Central memory CD8-positive, alpha-beta T cell (primary cell): ENCODE measurements around the gene PURB.
A peak's percentile ranks its signal among the peaks of the same experiment; 100 is the strongest.

Experiments
- ATAC-seq: fragments of 150-1000 bp; cut with Tn5 transposase; replicated peaks from 2 replicates; pipeline ENCODE4 v1.10.0; 2022; ENCODE audit warnings: mild to moderate bottlenecking, moderate FRiP score, moderate number of reproducible peaks; ENCODE audit not compliant: poor library complexity, severe bottlenecking; ENCODE audit errors: extremely low read depth
- DNase-seq, 2 donors: peaks; one replicate each; pipeline ENCODE4 v3.0.0; 2021; ENCODE audit warnings: low spot score in 2 of 2
- H3K27ac Mint-ChIP-seq: one replicate; pipeline ENCODE4 v1.8.0; 2022; ENCODE audit warnings: low read depth, mild to moderate bottlenecking, moderate library complexity, mixed read lengths
- H3K27me3 Mint-ChIP-seq: one replicate; pipeline ENCODE4 v1.8.0; 2022; ENCODE audit warnings: mixed read lengths
- H3K36me3 Mint-ChIP-seq: one replicate; pipeline ENCODE4 v1.8.0; 2022; ENCODE audit warnings: mild to moderate bottlenecking, moderate library complexity, mixed read lengths; ENCODE audit not compliant: insufficient read depth
- H3K4me1 Mint-ChIP-seq: one replicate; pipeline ENCODE4 v1.8.0; 2022; ENCODE audit warnings: mixed read lengths
- H3K4me3 Mint-ChIP-seq: one replicate; pipeline ENCODE4 v1.8.0; 2022; ENCODE audit warnings: mild to moderate bottlenecking, moderate library complexity, mixed read lengths
- H3K9me3 Mint-ChIP-seq: one replicate; pipeline ENCODE4 v1.8.0; 2022; ENCODE audit warnings: mixed read lengths

PURB gene

GRCh38 chr7:44909596-44910389 lies 24.5 kb upstream of the PURB start:
- Mint-ChIP-seq H3K36me3 (peaks cover 6% of the 10 kb centered on the region), H3K27me3 (no peaks in the 10 kb centered on the region), H3K4me3 (no peak overlapping the region), H3K4me1 (no peaks in the 10 kb centered on the region), H3K9me3 (no peaks in the 10 kb centered on the region), H3K27ac (peak overlapping the region; percentile 27)
- no peak for ATAC-seq
- no peak for DNase-seq

GRCh38 chr7:44906965-44907364 lies 21.6 kb upstream of the PURB start:
- no peaks in the 10 kb centered on the region for H3K9me3 Mint-ChIP-seq
- DNase-seq: no peak
- ATAC-seq: no peak
- no peaks in the 10 kb centered on the region for H3K4me1 Mint-ChIP-seq
- no peak overlapping the region for H3K4me3 Mint-ChIP-seq
- H3K36me3 Mint-ChIP-seq: peaks cover 3% of the 10 kb centered on the region
- no peak overlapping the region for H3K27ac Mint-ChIP-seq
- H3K27me3 Mint-ChIP-seq: no peaks in the 10 kb centered on the region

- Mint-ChIP-seq H3K27ac (no peak overlapping the region), H3K9me3 (no peaks in the 10 kb centered on the region), H3K4me3 (no peak overlapping the region), H3K27me3 (no peaks in the 10 kb centered on the region), H3K4me1 (no peaks in the 10 kb centered on the region), H3K36me3 (peaks cover 3% of the 10 kb centered on the region)
- DNase-seq: no peak
- ATAC-seq: no peak
These were observed 19.8 kb upstream of the PURB start for GRCh38 chr7:44905002-44905635.

DNA sequence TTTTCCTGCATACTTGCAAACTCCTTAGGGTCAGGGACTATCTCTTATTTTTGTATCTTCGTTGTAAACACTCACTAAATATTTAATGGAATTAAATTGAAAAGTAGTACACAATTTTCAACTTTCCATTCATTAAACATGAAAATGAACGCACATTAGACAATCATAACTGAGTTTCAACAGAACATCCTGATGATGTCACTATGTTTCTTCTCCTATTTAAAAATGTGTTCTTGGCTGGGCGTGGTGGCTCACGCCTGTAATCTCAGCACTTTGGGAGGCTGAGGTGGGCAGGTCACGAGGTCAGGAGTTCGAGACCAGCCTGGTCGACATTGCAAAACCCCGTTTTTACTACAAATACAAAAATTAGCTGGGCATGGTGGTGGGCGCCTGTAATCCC lies 14.1 kb upstream of the PURB start:
- ATAC-seq (no peak), DNase-seq (no peak)
- H3K27me3 Mint-ChIP-seq: no peaks in the 10 kb centered on the region
- no peaks in the 10 kb centered on the region for H3K36me3 Mint-ChIP-seq
- H3K9me3 Mint-ChIP-seq: no peaks in the 10 kb centered on the region
- H3K27ac Mint-ChIP-seq: no peak overlapping the region
- no peak overlapping the region for H3K4me3 Mint-ChIP-seq
- H3K4me1 Mint-ChIP-seq: peaks cover 17% of the 10 kb centered on the region

DNA sequence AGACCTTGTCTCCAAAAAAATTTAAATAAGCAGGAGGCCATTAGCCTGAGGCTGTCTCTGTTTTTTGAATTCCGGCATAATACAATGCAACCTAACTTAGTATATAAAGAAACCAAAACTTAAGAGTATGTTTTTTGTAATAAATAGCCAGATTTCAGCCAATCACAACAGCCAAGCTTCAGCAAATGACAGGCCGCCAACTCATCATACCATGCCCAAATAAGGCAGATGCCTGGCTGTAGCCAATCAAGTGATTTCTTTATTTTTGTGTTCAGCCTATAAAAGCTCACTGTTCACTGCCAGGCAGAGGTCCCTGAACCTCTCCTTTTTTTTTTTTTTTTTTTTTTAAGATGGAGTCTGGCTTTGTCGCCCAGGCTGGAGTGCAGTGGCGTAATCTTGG lies 12.7 kb upstream of the PURB start:
- ATAC-seq: no peak

DNA sequence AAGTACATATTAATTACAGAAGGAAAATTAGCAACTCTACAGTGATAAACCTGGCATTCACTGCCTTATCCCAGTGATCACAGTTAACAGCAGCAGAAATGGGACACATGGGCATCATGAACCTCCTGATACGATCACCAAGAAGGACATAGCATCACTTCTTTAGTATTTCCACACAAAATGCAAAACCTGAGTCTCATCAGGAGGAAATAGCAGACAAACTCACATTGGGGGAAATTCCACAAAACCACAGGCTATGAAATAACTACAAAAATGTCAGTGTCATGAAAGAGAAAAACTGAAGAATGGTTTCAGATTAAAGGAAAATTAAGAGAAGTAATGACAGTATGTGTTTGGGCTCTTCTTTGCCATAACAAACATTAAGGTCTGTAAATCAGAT lies 12.0 kb upstream of the PURB start:
- no peaks in the 10 kb centered on the region for H3K27me3 Mint-ChIP-seq
- H3K9me3 Mint-ChIP-seq: no peaks in the 10 kb centered on the region
- H3K36me3 Mint-ChIP-seq: no peaks in the 10 kb centered on the region
- H3K4me1 Mint-ChIP-seq: peaks cover 28% of the 10 kb centered on the region
- ATAC-seq (no peak), DNase-seq (no peak)
- no peak overlapping the region for H3K4me3 Mint-ChIP-seq
- no peak overlapping the region for H3K27ac Mint-ChIP-seq

More for the DNA sequence above, 12.7 kb upstream of the PURB start:
- DNase-seq: no peak
- no peaks in the 10 kb centered on the region for H3K36me3 Mint-ChIP-seq
- no peaks in the 10 kb centered on the region for H3K9me3 Mint-ChIP-seq
- H3K4me1 Mint-ChIP-seq: peaks cover 22% of the 10 kb centered on the region
- no peaks in the 10 kb centered on the region for H3K27me3 Mint-ChIP-seq
- no peak overlapping the region for H3K27ac Mint-ChIP-seq
- no peak overlapping the region for H3K4me3 Mint-ChIP-seq

DNA sequence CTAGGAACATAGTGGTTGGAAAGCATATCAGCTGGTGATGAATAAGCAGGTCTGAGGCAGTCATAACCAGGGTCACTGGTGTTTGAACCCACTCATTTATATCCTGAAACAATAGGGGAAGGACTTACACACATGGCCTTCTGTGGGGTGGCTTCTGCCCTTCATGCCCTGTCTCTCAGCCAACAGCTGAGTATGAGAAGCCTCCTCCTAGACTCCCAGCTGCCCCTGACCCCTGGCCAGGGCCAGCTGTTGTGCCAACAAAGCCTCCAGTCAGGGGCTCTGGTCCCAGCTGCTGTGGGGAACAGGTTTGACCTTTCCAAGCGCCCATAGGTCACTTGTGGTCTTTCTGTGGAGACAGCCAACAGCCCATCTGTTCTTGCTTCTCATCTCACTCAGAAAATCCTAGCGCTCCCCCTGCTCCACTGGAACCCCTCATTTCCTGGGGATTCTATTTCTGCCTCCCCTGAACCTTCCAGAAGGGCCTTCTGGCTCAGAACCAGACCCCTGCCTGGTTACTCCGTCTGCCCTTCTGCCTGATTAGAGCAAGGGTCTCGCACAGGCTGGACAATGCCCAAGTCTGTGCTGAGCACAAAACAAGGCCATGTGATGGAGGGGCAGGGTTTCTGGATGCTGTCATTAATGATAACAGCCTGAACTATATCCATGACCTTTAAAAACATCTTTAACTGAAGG lies 9.7 kb upstream of the PURB start:
- Mint-ChIP-seq H3K27me3 (no peaks in the 10 kb centered on the region), H3K36me3 (peaks cover 2% of the 10 kb centered on the region), H3K9me3 (no peaks in the 10 kb centered on the region), H3K4me3 (no peak overlapping the region), H3K4me1 (peaks cover 46% of the 10 kb centered on the region), H3K27ac (peak overlapping the region; percentile 67)
- ATAC-seq (no peak), DNase-seq (no peak)

- no peaks in the 10 kb centered on the region for H3K9me3 Mint-ChIP-seq
- H3K4me3 Mint-ChIP-seq: no peak overlapping the region
- no peak for ATAC-seq
- H3K27ac Mint-ChIP-seq: peak overlapping the region; percentile 100
- H3K4me1 Mint-ChIP-seq: peaks cover 51% of the 10 kb centered on the region
- no peaks in the 10 kb centered on the region for H3K27me3 Mint-ChIP-seq
- peaks cover 2% of the 10 kb centered on the region for H3K36me3 Mint-ChIP-seq
- DNase-seq: no peak
These were observed 8.4 kb upstream of the PURB start for GRCh38 chr7:44893710-44894234.

DNA sequence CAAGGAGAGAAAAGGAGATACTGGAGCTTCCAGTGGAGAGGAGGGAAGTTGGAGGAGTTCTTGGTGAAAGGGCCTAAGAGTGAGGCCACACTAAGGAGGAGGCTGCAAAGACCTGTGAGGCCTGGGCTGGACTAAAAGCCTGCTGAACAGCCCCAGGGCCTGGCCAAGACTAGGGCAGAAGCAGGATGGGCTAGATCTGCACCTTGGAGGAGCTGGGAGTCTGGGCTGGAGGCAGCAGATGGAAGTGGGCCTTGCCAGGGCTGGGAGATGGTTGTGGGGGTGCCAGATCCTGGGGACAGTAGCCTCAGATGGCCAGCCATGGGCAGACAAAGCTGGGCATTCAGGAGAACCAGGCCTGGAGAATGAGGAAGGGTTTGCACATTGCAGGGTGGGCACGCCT lies 6.5 kb upstream of the PURB start:
- H3K36me3 Mint-ChIP-seq: peaks cover 2% of the 10 kb centered on the region
- H3K27me3 Mint-ChIP-seq: no peaks in the 10 kb centered on the region
- peak overlapping the region; percentile 100 for H3K27ac Mint-ChIP-seq
- no peaks in the 10 kb centered on the region for H3K9me3 Mint-ChIP-seq
- no peak for DNase-seq
- peak overlapping the region; percentile 64 for H3K4me3 Mint-ChIP-seq
- no peak for ATAC-seq
- H3K4me1 Mint-ChIP-seq: peaks cover 49% of the 10 kb centered on the region

DNA sequence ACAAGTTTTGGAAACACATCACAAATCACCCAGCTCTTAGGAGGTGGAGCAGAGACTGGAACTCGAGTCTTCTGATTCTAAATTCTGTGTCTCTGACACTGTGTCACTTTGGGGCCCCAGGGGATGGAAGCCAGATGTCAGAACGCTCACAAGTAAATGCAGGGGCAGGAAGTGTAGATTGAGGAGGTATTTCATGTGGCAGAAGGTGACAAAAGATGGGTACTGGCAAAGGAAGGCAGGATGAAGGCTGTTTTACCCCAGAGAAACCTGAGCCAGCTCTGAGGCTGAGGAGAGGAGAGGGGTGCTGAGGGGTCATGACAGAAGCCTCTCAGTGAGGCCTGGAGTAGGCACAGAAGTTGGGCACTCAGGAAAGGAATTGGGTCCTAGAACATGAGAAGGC lies 6.0 kb upstream of the PURB start:
- peak overlapping the region; percentile 100 for H3K27ac Mint-ChIP-seq
- peak overlapping the region; percentile 64 for H3K4me3 Mint-ChIP-seq
- H3K36me3 Mint-ChIP-seq: peaks cover 2% of the 10 kb centered on the region
- no peaks in the 10 kb centered on the region for H3K9me3 Mint-ChIP-seq
- H3K4me1 Mint-ChIP-seq: peaks cover 49% of the 10 kb centered on the region
- H3K27me3 Mint-ChIP-seq: no peaks in the 10 kb centered on the region
- ATAC-seq (peak; percentile 99), DNase-seq (peak; percentile 19 to 66)

DNA sequence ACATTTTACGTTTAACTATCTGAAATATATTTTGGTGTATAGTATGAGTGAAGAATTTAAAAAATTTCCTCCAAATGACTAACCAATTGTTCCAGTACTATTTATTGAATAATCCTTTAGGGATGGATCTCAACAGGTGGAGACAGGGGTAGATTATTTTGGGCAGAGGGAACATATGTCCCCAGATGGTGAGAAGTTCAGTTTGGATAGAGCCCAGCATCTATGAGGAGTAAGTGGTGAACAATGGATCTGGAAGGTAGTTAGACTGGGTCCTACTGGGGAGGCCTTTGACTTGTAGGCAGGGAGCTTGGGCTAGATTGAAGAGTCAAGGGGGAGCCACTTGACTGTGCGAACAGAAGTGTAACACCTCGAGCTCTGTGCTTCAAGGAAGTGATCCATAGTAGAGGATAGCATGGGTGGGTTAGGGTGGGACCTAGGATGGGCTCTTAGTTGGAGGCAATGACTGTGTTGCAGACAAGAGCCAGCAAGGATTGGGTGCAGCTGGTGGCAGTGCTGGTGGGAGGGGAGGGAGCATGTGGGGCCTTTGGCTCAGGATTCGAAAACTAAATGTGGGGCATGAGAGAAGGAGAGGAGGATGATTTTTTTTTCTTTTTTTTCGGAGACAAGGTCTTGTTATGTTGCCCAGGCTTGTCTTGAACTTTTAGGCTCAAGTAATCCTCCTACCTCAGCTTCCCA lies 3.9 kb upstream of the PURB start:
- Mint-ChIP-seq H3K4me1 (peaks cover 54% of the 10 kb centered on the region), H3K27me3 (no peaks in the 10 kb centered on the region), H3K9me3 (no peaks in the 10 kb centered on the region), H3K27ac (peak overlapping the region; percentile 100), H3K36me3 (peaks cover 18% of the 10 kb centered on the region), H3K4me3 (no peak overlapping the region)
- no peak for ATAC-seq
- DNase-seq: no peak

DNA sequence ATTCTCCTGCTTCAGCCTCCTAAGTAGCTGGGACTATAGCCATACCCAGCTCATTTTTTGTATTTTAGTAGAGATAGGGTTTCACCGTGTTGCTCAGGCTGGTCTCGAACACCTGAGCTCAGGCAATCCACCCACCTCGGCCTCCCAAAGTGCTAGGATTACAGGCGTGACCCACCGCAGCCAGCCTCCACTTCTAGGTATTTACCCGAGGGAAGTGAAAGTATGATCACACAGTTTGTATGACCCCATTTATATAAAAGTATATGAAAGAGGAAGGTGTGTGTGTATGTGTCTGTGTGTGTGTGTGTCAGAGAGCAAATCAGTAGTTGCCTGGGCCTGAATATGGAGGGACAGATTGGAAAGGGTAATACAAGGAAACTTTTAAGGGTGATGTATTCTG lies 2.0 kb upstream of the PURB start:
- H3K4me3 Mint-ChIP-seq: no peak overlapping the region

More for the DNA sequence above, 2.0 kb upstream of the PURB start:
- Mint-ChIP-seq H3K9me3 (no peaks in the 10 kb centered on the region), H3K27ac (peak overlapping the region; percentile 100), H3K4me1 (peaks cover 46% of the 10 kb centered on the region), H3K36me3 (peaks cover 21% of the 10 kb centered on the region), H3K27me3 (no peaks in the 10 kb centered on the region)
- no peak for DNase-seq
- ATAC-seq: no peak
